NT2/D1 (cell line): ENCODE data around the gene SLF1.

Experiments
- SUZ12 ChIP-seq: IDR thresholded peaks from 2 replicates; pipeline ENCODE4 v1.6.1; 2011; ENCODE audit not compliant: insufficient read length, insufficient read depth; ENCODE audit errors: extremely low read depth
- YY1 ChIP-seq: IDR thresholded peaks from 2 replicates; pipeline ENCODE4 v1.6.1; 2011; ENCODE audit not compliant: insufficient read length, insufficient read depth
- ZNF274 ChIP-seq: IDR thresholded peaks from 2 replicates; pipeline ENCODE4 v1.6.1; 2011; ENCODE audit warnings: mild to moderate bottlenecking, low read depth, low read length

GRCh38 chr5:94649874-94650273 lies 31.4 kb downstream of the SLF1 start:
- TF ChIP-seq SUZ12 (no peak), YY1 (no peak), ZNF274 (no peak)
